Measurements from ENCODE around the gene SRBD1.

The SRBD1 gene

DNA sequence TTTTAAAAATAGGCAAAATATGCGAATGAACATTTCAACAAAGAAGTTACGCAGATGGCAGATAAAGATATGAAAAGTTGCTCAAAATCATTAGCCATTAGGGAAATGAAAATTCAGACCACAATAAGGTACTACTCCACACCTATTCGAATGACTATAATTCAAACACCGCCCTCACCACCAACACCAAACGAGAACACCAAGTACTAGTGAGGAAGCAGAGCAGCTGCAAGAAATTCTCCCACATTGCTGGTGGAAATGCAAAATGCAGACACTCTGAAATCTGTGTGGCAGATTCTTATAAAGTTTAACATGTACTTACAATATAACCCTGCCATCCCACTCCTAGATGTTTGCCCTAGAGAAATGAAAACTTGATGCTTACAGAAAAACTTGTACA, 23.2 kb upstream of the SRBD1 start:
- DNase-seq: no peak

DNA sequence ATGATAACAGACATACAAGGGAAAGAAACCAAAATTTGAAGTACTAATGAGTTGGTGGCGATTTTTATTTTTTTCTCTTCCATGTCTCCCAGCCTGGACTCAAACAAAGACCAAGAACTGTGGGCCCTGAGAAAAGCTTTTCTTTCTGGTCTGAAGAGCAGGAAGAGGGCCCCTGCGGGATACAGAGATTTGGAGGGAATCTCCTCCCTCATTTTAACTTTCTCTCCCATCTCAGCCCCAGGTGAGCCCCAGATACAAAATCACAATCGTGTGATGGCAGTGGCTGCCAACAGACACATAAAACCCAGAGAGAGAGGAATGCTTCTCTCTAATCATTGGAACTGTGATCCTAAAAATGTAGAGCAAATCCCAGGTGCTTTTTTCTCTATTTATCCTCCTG, 20.9 kb upstream of the SRBD1 start:
- no peak for DNase-seq

DNA sequence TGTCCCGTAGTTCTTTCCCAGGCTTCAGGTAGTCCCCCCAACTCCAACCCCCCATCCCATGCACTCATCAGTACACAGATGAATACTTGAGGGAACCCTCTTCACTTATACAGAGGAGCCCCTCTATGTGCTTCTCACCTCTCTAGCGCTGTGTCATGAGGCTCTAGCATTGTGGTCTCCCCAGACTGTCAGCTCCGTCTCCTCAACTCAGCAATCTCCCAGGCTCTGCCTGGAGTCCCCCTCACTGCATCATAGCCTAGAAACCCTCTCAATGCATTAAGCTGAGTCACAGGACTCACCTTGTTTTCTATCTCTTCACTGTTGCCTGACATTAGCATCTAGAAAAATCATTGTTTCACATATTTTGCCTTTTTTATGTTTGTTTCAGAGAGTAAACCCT, 20.3 kb upstream of the SRBD1 start:
- no peak for DNase-seq

DNA sequence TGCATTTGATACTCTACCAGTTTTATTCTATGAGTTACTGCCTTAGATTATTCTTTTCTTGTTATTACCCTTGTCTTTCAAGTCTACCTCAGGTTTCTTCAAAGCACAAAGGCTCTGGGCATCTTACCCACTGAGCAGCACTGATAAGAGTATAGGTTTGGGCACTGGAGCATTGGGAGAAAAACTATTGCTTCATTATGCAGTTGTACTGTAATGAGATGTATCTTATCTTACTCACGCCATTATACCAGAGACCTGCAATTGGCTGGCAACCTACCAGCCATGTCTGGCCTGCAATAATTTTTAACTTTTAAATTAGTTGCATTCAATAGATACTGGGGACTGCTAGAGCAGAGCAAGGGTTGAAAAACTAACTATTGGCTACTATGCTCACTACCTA, 18.9 kb upstream of the SRBD1 start:
- no peak for DNase-seq

DNA sequence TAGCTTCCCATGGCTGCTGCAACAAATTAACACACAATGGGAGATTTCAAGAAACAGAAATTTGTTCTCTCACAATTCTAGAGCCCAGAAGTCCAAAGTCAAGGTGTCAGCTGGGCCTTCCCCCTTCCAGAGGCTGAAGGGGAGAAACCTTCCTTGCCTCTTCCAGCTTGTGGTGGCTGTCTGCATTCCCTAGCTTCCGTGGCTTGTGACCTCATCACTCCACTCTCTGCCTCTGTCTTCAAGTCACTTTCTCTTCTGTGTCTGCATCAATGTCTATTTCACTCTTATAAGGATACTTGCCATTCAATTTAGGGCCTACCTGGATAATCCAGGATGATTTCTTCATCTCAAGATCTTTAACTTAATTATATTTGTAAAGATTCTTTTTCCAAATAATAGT, 16.8 kb upstream of the SRBD1 start:
- DNase-seq: no peak

DNA sequence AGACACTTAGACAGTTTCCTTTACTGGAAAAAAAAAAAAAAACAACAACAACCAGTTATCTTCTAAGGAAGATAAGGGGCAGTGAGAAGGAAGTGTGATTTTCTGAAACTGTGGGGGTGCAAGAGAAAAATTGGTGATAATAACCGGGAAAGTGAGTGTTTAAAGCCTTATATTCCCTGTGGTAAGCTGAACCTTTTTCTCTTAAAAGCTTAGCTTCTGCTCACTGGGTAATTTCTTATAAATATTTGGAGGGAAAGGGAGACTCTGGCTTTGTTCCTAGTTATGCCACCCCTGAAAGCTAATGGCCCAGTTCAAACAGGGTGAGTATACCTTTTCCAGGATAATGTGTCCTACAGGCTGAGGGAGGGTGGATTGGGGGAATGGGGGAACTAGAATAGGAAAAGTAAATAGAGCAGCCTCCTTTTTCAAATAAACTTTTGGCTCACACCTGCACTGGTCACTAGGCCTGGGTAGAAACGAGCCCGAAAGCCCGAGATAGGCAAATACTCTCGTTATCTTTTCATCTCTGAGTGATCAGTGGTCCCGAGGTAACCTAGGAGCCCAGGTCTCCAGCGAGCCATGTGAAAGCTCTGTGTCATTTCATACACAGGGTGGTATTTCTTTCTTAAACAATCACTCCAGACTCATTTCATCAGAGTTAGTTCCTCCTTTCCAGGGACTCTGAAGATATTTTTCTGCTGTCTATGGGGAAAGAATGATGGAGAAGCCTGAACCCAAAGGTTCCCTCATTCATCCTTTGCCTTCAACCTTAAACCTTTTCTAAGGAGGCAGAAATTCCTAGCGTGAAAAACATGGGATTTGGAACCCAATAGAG, 15.5 kb upstream of the SRBD1 start:
- DNase-seq: no peak

DNA sequence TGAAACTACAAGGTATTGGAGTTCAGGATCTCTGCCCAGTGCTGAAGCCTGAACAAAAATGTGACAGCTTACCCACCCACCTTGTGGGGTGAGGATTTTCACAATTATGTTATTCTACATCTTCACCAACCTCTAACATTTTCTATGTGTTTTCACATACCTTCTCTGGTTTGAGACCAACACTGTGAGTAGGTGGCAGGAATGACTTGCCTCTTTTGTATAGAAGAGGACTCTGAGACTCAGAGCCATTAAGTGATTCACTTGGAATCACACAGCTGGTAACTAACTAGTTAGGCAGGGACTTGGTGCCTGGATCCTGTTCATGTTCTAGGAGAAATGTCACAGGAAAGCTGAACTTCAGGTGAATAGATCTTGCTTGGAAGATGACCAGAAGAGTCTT, 14.8 kb upstream of the SRBD1 start:
- DNase-seq: no peak

DNA sequence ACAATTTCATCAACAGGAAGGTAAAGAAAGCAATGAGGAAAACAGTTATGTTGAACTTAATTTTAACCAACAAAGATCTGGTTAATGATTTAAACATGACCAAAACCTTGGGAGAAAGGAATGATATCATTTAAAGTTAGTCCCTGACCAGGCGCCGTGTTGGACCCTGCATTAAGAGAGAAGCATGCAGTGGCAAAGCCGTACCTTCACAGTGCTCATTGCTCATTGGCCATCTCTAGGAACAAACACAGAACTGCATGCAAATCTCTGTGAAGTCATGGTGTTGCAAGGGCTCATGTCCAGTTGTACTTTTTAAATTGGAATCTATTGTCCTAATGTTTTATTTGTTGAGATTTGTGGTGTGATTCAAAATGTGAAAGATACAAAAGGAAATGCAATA, 12.0 kb upstream of the SRBD1 start:
- DNase-seq: no peak

DNA sequence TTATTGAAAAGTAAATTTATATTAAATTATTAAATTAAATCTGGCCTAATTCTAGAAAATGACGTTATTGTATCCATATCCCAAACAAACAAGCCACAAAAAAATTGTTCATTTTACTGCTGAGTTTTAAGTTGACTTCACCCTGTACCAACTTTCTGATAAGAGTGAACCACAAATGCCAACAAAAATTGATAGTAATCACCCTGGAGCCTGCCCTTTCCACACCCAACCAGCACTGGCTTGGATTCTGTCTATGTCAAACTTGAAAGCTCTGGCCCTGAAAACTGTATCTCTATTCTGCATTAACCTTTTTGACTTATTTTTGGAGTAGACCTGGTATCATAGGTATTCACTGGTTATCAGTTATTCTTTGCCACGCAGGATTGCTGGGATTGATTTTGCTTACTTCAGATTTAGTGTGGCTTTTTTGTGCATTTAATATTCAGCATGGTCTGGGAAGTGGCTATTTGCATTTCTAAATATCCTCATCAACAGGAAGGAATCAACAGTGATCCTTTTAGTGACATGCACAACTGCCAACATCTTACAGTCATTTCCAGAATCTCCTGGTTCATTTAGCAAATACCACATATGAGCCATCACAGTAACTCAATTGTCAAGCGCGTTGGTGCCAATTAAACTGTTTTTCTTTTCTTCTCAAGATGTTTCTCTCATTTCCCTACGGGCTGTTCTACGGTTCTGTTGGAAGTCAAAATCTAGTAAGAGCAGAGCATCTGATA, 11.4 kb upstream of the SRBD1 start:
- DNase-seq: no peak

DNA sequence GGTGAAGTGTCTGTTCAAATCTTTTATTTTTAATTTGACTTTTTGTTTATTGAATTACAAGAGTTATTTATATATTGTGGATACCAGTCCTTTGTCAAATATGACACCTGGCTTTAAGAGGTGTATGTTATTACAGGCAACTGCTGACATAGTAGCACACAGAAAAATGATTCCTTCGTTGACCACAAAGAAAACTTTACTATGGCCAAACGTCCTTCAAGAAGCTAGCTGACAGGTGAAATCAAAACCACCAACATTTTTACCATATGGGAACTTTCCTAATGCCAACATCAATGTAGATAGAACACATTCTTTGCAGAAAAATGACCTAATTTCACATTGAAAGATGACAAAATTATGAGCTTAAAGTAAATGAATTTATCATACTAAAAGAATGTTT, 6.4 kb upstream of the SRBD1 start:
- no peak for DNase-seq

DNA sequence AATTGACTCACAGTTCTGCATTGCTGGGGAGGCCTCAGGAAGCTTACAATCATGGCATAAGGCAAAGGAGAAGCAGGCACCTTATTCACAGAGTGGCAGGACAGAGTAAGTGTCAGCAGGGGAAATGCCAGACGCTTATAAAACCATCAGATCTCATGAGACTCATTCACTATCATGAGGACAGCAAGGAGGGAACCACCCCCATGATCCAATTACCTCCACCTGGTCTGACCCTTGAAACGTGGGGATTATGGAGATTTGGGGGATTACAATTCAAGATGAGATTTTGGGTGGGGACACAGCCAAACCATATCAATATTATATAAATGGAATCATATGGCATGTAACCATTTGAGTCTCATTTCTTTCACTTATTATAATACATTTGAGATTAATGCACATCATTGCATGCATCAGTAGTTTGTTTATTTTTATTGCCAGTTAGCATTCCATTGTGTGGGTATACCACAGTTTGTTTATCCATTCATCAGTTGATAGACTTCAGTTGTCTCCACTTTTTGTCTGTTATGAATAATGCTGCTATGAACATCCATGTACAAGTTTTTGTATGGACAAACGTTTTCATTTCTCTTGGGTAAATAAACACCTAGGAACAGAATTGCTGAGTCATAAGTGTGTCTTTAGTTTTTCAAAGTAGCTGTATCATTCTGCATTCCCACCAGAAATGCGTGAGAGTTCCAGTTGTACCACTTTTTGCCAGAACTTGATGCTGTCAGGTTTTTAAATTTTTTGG, 5.8 kb upstream of the SRBD1 start:
- DNase-seq: no peak

DNA sequence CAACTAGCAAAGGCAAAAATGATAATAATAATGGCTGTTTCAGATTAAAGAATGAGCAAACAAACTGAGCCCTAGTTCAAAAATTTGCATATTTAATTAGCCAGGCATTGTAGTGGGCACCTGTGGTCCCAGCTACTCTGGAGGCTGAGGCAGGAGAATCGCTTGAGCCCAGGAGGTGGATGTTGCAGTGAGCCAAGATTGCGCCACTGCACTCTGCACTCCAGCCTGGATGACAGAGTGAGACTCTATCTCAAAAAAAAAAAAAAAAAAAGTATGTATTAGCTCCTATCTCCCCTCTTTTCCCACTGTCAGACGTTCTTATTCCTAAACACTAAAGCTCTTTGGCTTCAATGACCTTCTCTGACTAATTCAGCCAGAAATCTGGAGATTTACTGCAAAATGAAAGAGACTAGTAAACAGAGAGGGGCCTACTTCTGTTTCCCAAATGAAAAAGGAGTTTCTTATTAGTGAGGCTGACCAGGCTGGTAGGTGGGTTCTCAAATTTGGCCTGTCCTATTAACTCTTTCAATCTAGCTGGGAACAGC, 3.9 kb upstream of the SRBD1 start:
- DNase-seq: no peak

DNA sequence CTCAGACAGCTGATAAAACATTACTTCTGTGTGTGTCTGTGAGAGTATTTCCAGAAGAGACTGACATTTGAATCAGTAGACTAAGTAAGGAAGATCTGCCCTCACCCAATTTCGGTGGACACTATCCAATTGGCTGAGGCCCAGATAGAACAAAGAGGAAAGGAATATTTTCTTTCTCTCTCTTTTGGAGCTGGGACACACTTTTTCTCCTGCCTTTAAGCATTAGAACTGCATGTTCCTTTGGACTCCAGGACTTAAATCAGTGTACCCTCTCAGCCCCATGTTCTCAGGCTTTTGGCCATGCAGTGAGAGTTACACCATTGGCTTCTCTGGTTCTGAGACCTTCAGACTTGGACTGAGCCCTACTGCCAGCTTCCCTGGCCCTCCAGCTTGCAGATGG, 3.3 kb upstream of the SRBD1 start:
- no peak for DNase-seq

DNA sequence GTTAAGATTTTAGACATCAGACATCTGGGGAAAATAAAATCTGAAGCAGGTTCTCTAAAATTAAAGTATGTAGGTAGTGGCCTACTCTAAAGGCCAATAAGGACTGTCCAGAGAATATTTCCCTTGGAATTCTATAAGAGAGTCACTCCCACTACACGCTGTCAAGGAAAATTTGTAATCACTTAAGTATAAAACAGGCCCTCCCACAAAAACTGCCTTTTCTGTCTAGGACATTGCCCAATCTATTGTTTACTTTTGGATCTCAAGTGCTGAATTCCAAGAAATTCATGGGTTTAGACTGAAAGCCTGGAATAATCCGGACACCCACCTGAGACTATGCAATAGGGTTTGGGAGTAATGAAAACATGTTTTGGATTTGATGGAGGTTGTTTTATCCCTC, 1.7 kb upstream of the SRBD1 start:
- no peak for DNase-seq

DNA sequence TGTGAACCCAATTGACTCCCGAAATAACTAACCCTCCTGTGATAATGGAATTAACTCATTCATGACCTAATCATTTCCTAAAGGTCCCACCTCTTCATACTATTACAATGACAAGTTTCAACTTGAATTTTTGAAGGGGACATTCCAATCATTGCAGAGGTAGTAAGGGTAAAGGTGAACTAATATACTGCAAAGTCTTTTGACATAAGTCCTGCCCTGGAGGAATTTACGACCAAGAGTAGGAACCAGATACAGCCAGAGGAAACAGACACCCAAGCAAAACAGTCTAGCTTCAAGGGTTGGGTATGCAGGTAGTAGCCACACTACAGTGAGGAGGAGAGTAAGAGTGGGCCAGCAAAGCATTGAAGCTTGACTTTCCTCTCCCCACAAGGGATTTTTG, 1.2 kb upstream of the SRBD1 start:
- no peak for DNase-seq

DNA sequence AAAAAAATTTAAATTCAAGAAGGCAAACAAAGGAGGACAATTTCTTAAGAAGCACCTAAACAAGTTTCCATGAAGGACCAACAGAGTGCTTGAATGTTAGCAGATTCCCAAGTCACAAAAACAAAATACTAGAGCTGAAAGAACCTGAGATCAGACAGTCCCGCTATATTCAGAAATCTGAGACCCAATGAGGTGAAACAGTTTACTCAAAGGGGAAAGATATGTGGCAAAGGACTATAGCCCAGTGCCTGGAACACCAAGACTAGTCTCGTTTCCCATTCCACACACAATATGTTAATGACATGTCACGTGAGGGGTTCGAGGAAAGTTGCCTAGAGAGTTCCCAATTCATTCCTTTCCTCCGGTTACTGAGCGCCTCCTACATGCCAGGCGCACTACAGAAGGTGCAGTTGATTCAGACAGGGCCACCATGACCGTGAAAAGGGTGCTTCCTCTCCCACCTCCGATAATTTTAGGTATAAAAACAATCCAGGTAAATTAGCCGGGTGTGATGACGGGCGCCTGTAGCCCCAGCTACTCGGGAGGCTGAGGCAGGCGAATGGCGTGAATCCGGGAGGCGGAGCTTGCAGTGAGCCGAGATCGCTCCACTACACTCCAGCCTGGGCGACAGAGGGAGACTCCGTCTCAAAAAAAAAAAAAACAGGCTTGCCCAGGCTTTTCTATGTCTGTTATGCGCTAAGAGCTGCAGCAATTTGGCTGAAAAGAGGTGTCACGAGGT, 617 bp downstream of the SRBD1 start:
- DNase-seq: peak; percentile 51 to 54

DNA sequence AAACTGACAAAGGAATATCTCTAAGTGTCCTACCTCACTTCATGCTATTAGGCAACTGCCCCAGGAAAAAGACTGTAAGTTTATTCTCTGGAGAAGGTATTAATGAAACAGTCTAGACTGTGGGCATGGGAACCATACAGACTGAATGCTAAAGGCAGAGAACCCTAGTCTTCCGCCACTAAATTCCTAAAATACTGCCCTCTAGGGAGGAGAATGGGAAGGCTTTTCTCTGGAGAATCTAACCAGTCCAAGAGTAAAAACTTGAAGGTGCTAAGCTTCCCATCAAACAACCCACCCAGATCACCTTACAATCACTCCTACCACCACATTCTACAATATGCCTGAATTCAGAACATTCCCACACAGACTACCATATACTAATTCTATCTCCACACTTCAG, 3.4 kb downstream of the SRBD1 start:
- no peak for DNase-seq

DNA sequence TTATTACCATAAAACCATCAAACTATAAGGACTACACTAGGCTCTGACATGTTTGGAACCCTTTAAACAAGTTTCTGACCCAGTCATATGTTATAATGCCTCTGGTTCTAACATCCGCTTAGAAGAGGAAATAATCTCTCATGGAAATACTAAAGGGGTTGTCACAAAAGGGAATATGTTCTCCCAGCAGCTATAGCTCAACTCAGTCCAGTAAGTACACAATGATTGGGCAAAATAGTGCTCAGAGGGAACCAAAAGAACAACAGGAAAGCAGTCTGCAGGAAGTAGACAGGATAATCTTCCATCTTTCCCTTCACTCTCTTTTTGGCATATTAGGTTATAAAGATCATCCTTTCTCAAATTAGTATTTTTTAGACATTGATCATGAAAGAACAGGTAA, 4.3 kb downstream of the SRBD1 start:
- DNase-seq: no peak

DNA sequence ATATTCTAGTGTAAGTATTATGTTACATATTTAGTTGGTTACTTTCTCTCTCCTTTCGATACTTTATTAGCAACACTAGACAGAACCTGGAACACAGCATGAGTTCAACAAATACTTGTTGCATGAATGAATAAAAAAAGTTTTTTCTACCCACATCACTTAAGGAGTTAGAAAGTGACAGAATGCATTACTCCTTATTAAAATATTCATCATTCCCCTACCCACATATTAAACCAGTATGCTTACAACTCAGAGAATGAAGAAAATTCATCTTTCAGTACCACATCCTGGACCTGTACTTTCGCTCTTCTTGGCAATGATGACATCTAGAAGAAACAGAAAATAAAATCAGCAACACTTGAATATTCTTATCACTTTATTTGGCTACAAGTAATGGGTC, 6.0 kb downstream of the SRBD1 start:
- DNase-seq: no peak

DNA sequence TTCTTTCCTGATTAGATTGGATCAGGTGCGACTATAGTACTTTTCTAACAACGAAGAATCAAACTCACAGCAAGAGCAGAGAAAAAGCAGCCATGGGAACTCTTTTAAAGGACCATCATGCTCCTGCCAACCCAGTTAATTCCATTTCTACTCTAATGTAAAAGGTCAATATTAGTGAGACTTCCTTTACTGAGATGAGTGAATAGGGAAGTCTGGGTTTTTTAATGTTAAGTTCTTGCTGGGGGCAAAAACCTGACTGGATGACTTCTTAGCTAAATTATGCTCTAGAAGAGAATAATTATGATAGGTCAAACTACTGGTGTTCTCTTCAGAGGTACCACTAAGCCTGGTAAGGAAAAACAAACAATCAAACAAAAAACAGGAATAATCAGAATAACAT, 8.4 kb downstream of the SRBD1 start:
- no peak for DNase-seq

DNA sequence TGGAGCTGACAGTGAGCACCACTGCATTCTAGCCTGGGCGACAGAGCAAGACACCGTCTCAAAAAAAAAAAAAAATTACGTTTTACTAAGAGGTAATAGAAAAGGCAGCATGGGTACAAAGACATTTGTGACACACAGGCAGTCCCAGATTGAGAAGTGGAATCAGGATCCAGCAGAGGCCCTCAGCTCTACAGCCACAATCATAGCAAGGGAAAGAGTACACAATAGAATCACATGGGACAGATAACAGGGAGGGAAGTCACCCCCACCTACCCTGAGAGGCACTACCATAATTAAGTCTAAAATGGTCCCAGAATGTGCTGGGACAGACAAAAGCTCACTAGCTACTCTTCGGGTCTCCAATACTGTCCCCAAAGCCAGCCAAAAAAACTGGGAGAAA, 12.5 kb downstream of the SRBD1 start:
- DNase-seq: no peak

DNA sequence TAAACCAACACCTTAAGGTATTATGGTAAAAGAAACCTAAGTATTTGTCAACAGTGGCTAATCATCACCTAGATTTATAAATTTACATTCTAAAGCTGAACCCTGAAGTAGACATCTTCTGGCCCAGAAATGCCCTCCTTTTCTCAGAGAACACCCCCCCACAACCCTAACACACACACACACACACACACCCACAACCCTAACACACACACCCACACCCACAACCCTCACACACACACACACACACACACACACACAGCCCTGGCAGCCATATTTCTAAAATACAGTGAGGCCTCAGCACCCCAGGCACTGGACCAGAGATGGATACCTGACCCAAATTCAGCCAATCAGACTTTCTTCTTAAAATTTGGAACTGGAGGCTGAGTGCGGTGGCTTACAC, 14.3 kb downstream of the SRBD1 start:
- DNase-seq: no peak
